Measurements from ENCODE around the gene MLST8.

The MLST8 gene

DNA sequence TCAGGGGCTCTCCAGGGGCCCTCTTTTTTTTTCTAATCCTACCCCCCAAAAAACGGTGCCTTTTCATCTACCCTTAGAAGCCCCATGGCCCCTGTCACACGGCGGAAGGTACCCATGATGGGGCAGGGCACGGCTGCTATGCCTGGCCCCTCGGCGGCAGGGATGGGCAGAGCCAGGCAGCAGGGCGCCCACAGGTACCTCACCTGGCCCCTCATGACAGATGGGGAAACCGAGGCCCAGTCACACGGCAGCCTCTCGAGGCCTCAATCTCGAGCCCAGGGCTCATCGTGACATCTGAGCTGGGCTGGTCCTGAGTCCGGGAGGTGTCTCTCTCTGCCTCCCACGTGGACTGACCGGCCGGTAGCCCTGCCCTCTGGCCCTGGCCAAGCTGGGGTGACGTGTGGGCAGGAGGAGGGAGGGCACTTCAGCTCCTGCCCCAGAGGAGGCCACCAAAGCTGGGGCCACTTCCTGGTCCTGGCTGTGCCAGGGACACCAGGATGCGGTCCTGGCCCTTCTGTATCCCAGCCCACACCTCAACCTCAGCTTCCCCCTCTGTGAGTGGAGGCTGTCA, 38.1 kb upstream of the MLST8 start:
- Mint-ChIP-seq H3K36me3 (ENCODE audit: low read depth) (peaks cover 6% of the 10 kb centered on the region), H3K4me3 (no peak overlapping the region), H3K27ac (no peak overlapping the region), H3K9me3 (no peaks in the 10 kb centered on the region), H3K4me1 (ENCODE audit: low read depth) (peaks cover 3% of the 10 kb centered on the region), H3K27me3 (no peaks in the 10 kb centered on the region)

DNA sequence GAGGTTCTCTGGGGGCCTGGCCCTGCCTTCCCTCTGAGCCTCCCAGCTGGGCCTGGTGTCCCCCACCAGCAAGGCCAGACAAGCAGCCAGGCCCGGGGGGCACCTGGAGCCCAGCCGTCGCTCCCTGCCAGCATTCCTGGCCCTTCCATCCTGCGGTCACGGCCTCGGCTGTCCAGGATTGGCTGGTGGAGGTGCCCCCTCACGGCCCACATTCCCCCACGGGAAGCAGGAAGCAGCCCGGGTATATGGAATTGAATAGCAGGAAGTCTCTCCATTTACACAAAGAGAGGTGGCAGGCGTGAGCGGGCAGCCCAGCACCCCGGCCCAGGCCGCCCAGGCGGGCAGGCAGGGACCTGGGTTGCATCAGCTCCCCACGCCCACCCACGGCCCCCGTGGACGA, 35.2 kb upstream of the MLST8 start:
- no peak overlapping the region for H3K4me3 Mint-ChIP-seq
- no peaks in the 10 kb centered on the region for H3K27me3 Mint-ChIP-seq
- no peaks in the 10 kb centered on the region for H3K9me3 Mint-ChIP-seq
- H3K27ac Mint-ChIP-seq, result no peak overlapping the region
- H3K36me3 Mint-ChIP-seq (ENCODE audit: low read depth), result peaks cover 15% of the 10 kb centered on the region
- no peaks in the 10 kb centered on the region for H3K4me1 Mint-ChIP-seq (ENCODE audit: low read depth)

DNA sequence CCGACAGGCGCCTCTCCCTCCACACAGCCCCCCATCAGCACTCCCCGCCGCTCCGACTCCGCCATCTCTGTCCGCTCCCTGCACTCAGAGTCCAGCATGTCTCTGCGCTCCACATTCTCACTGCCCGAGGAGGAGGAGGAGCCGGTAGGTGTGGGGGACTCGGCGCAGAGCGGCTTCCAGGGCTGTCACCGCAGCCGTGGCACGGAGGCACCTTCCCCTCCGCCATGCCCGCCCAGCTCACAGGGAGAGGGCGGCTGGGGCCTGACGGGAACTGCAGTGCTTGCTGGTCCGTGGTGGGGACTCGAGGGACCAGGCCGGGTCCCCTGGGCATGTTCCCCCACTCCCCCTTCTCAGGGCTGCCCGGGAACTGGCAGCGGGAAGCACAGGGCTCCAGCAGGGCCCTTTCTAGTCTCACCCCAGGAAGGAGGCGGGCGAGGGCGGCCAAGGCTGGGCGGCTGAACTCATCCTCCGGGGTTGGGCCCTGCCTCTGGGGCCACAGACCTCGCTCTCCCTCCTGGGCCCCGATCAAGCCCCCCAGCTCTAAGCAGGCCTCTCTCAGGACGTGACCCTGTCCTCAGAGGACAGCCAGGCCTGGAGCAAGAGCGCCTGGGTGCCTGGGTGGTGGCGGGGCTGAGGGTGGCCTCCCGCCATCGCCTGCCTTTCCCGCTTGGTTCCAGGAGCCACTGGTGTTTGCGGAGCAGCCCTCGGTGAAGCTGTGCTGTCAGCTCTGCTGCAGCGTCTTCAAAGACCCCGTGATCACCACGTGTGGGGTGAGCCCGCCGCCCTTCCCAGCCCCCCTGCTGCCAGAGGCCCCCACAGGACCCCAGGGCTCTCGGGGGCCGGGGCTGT, 34.4 kb upstream of the MLST8 start:
- Mint-ChIP-seq H3K36me3 (ENCODE audit: low read depth) (peaks cover 16% of the 10 kb centered on the region), H3K4me3 (no peak overlapping the region), H3K27ac (no peak overlapping the region), H3K27me3 (no peaks in the 10 kb centered on the region), H3K4me1 (ENCODE audit: low read depth) (no peaks in the 10 kb centered on the region), H3K9me3 (no peaks in the 10 kb centered on the region)

DNA sequence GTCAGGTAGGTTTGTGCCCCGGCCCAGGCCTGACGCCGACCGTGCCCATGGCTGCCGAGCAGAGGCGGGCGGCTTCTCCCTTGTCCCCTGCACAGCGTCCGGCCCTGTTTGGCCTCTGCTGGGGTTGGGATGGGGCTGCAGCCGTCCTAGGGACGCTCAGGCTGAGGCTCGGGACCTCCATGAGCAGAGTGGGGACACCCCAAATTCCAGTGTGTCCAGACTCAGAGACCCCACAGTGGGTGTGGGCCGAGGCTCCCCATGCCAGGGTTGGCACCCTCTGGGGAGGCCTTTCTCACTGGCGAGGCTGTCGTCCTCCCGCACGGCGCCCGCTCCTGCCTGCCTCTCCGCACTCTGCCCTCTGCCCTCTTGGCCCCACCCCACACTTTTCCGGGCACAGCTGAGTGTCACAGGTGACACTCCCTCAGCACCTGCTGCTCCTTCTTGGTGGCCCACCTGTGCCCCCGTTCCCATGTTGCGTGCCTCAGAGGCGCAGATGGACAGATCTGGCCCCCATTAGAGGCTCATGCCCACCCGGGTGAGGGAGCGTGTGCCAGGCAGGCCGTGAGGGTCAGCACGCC, 33.6 kb upstream of the MLST8 start:
- no peaks in the 10 kb centered on the region for H3K4me1 Mint-ChIP-seq (ENCODE audit: low read depth)
- no peak overlapping the region for H3K4me3 Mint-ChIP-seq
- no peaks in the 10 kb centered on the region for H3K27me3 Mint-ChIP-seq
- peaks cover 16% of the 10 kb centered on the region for H3K36me3 Mint-ChIP-seq (ENCODE audit: low read depth)
- no peaks in the 10 kb centered on the region for H3K9me3 Mint-ChIP-seq
- no peak overlapping the region for H3K27ac Mint-ChIP-seq

DNA sequence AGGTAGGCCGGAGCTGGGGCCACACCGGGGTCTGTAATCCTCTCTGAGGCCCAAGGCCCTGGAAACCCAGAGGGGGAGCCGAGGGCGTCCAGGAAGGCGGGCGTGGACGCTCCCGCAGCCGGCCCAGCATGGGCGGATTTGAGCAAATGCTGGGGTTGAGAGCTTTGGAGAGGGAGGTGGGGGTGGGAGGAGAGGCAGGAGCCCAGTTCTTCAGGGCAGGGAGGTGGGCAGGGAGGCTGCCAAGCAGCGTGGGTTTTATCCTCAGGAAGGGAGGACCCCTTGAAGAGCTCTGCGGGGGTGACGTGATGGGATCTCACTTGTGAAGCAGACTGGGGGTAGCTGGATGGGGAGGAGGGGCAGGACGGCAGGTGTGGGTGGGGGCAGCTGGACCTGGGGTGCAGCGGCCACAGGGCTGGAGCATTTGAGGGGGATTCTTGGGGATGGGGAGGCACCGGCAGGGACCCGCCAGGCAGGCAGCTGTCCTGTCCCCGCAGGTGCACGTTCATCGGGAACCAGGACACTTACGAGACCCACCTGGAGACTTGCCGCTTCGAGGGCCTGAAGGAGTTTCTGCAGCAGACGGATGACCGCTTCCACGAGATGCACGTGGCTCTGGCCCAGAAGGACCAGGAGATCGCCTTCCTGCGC, 32.4 kb upstream of the MLST8 start:
- H3K27me3 Mint-ChIP-seq, result no peaks in the 10 kb centered on the region
- H3K27ac Mint-ChIP-seq, result no peak overlapping the region
- H3K4me3 Mint-ChIP-seq, result no peak overlapping the region
- H3K4me1 Mint-ChIP-seq (ENCODE audit: low read depth), result no peaks in the 10 kb centered on the region
- peaks cover 16% of the 10 kb centered on the region for H3K36me3 Mint-ChIP-seq (ENCODE audit: low read depth)
- no peaks in the 10 kb centered on the region for H3K9me3 Mint-ChIP-seq

DNA sequence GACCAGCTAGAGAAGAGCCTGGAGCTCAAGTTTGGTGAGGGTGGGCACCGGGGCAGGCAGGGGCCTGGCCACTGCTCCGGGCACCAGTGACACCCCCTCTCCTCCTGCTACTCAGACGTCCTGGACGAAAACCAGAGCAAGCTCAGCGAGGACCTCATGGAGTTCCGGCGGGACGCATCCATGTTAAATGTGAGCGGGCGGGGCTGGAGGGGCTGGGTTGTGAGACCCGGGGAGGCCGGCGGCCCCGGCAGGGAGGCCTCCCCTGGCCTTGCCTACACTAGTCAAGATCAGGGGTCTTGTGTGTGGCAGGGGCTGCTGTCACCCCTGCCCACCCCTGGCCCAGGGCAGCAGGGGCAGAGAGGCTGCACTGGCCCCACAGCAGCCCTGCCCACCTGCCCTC, 31.9 kb upstream of the MLST8 start:
- H3K27me3 Mint-ChIP-seq, result no peaks in the 10 kb centered on the region
- no peaks in the 10 kb centered on the region for H3K4me1 Mint-ChIP-seq (ENCODE audit: low read depth)
- no peak overlapping the region for H3K27ac Mint-ChIP-seq
- H3K36me3 Mint-ChIP-seq (ENCODE audit: low read depth), result peaks cover 16% of the 10 kb centered on the region
- H3K4me3 Mint-ChIP-seq, result no peak overlapping the region
- no peaks in the 10 kb centered on the region for H3K9me3 Mint-ChIP-seq

DNA sequence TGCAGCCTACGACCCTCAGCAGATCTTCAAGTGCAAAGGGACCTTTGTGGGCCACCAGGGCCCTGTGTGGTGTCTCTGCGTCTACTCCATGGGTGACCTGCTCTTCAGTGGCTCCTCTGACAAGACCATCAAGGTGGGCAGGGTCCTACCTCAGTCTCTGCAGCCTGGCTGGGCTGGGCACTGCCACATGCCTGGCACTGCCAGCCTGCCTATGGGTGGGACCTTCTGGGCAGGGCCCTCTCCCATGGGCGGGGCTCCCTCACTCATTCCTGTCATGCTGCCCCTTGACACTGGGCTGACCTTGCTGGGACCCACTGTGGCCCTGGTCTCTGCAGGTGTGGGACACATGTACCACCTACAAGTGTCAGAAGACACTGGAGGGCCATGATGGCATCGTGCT, 31.3 kb upstream of the MLST8 start:
- H3K27ac Mint-ChIP-seq, result no peak overlapping the region
- no peaks in the 10 kb centered on the region for H3K27me3 Mint-ChIP-seq
- H3K36me3 Mint-ChIP-seq (ENCODE audit: low read depth), result peaks cover 16% of the 10 kb centered on the region
- H3K9me3 Mint-ChIP-seq, result no peaks in the 10 kb centered on the region
- no peaks in the 10 kb centered on the region for H3K4me1 Mint-ChIP-seq (ENCODE audit: low read depth)
- H3K4me3 Mint-ChIP-seq, result no peak overlapping the region

DNA sequence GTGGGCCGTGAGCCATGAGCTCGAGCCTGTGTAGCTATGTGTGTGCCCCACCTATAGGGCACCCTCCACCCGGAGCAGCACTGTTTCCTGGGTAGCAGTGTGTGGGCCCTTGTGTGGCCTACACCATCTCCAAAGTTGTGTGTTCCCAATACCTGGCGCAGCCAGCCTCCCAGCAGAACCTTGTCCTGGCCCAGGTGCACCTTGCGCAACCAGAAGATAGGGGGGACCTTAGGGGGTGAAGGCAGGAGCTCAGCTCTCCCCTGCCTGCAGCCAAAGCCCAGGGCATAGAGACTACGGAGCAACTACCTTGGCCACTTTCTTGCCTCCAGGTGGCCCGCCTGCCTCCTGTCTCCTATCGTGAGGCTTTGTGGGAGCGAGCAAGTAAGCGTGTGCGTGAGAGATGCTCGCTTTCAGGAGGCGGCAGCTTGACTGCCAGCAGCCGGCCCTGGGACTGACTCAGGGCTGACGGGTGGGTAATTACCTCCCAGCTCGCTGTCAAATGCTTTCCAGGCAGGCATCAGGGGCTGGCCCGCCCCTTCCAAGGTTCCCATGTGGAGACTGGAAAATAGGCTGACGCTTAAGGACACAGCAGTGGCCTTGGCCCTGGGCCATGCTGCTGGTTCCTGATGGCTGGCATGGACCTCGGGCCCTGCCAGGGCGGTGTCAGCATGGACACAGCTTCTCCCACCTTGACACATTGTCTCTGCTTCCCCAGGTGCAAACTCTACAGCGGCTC, 30.7 kb upstream of the MLST8 start:
- Mint-ChIP-seq H3K4me3 (no peak overlapping the region), H3K27ac (no peak overlapping the region), H3K9me3 (no peaks in the 10 kb centered on the region), H3K4me1 (ENCODE audit: low read depth) (no peaks in the 10 kb centered on the region), H3K27me3 (no peaks in the 10 kb centered on the region), H3K36me3 (ENCODE audit: low read depth) (peaks cover 16% of the 10 kb centered on the region)

DNA sequence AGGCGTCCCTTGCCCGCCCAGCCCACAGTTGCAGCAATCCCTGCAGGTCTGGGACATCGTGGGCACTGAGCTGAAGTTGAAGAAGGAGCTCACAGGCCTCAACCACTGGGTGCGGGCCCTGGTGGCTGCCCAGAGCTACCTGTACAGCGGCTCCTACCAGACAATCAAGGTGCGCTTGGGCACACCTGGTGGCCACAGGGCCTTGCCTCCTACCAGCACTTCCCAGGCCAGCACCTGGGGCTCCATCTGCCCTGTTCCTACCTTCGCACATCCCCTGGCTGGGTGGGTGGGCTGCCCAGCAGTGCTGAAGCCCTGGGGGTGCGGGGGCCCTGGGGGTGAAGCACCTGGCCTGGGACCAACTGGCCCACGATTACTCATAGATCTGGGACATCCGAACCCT, 29.8 kb upstream of the MLST8 start:
- Mint-ChIP-seq H3K4me3 (no peak overlapping the region), H3K27ac (no peak overlapping the region), H3K4me1 (ENCODE audit: low read depth) (no peaks in the 10 kb centered on the region), H3K36me3 (ENCODE audit: low read depth) (peaks cover 16% of the 10 kb centered on the region), H3K9me3 (no peaks in the 10 kb centered on the region), H3K27me3 (no peaks in the 10 kb centered on the region)

DNA sequence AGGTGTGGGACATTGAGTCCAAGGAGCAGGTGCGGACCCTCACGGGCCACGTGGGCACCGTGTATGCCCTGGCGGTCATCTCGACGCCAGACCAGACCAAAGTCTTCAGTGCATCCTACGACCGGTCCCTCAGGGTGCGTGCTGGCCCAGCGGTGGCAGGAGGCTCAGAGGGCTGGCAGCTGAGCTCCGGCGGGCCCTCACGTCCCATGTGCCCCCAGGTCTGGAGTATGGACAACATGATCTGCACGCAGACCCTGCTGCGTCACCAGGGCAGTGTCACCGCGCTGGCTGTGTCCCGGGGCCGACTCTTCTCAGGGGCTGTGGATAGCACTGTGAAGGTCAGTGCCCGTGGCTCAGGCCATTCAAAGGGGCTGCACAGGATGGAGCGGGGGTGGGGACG, 29.2 kb upstream of the MLST8 start:
- Mint-ChIP-seq H3K9me3 (no peaks in the 10 kb centered on the region), H3K27ac (no peak overlapping the region), H3K36me3 (ENCODE audit: low read depth) (peaks cover 16% of the 10 kb centered on the region), H3K4me3 (no peak overlapping the region), H3K27me3 (no peaks in the 10 kb centered on the region), H3K4me1 (ENCODE audit: low read depth) (no peaks in the 10 kb centered on the region)

DNA sequence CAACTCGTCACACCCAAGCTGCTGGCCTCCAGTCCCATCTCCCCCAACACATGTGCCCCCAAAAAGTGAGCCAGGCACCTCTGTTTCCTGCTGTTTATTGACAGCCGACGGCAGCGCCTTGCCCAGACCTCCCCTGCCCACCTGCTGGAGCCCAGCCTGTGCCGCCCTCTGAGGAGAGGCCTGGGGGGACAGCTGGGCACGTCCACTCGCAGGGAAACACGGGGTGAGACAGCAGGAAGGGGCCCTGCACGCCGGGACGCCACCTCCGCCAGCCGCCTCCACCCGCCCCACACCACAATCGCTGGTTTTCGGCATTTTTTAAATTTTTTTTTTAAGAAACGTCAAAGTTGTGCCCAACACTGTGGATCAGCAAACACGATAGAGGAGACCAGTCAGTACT, 28.2 kb upstream of the MLST8 start:
- Mint-ChIP-seq H3K27ac (no peak overlapping the region), H3K27me3 (no peaks in the 10 kb centered on the region)

DNA sequence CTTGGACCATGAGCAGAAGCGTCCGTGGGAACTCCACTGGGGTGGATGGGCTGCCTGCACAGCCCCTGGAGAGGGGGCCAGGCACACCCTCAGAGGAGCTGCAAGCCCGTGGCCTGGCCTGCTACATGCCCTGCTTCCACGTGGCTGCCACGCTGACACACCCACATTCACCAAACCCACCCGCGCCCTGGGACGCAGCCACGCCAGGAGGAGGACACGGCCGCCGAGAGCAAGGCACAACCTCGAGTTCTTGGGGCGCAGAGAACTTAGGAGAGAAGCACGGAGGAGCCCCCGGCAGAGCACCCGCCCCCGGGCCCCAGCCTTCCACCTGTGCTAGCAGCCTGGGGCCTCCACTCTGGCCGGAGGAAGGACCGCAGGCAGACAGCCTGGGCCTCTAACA, 27.7 kb upstream of the MLST8 start:
- H3K4me1 Mint-ChIP-seq (ENCODE audit: low read depth), result no peaks in the 10 kb centered on the region
- peaks cover 16% of the 10 kb centered on the region for H3K36me3 Mint-ChIP-seq (ENCODE audit: low read depth)
- H3K4me3 Mint-ChIP-seq, result no peak overlapping the region
- H3K9me3 Mint-ChIP-seq, result no peaks in the 10 kb centered on the region
- no peaks in the 10 kb centered on the region for H3K27me3 Mint-ChIP-seq
- no peak overlapping the region for H3K27ac Mint-ChIP-seq

More for the DNA sequence above, 28.2 kb upstream of the MLST8 start:
- no peak overlapping the region for H3K4me3 Mint-ChIP-seq
- H3K9me3 Mint-ChIP-seq, result no peaks in the 10 kb centered on the region
- no peaks in the 10 kb centered on the region for H3K4me1 Mint-ChIP-seq (ENCODE audit: low read depth)
- H3K36me3 Mint-ChIP-seq (ENCODE audit: low read depth), result peaks cover 16% of the 10 kb centered on the region

DNA sequence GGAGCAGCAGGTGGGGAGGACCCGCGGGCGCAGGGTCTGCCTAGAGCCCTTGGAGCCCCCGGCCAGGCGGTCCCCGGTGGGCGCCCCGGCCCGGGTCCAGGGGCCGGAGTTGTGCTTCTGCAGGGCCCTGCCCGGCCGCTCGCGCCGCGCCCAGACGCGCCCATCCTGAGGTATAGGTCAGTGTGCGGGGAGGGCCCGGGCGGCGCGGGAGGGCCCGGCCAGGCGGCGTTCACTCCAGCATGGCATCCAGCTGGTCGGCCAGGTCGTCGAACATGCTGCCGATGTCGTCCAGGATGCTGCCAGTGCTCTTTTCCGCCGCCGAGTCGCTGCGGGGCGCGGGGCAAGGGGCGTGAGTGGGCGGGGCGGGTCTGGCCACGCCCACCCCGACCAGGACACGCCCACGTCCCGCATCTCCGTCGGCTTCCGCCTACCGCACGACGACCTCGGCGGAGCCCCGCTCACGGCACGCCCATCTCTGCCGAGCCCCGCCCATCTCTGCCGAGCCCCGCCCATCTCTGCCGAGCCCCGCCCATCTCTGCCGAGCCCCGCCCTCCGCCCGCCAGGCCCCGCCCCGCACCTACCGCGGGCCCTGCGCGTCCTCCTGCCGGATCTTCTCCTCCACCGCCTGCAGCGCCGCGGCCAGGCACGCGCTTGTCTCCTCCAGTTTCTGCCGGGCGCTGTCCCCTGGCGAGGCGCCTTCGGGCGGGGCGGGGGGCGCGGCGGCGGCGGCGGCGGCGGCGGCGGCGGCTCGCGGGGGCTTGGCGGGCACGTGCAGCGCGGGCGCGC, 26.7 kb upstream of the MLST8 start:
- Mint-ChIP-seq H3K36me3 (ENCODE audit: low read depth) (peaks cover 16% of the 10 kb centered on the region), H3K4me3 (no peak overlapping the region), H3K27me3 (no peaks in the 10 kb centered on the region), H3K4me1 (ENCODE audit: low read depth) (no peaks in the 10 kb centered on the region), H3K9me3 (no peaks in the 10 kb centered on the region), H3K27ac (no peak overlapping the region)

DNA sequence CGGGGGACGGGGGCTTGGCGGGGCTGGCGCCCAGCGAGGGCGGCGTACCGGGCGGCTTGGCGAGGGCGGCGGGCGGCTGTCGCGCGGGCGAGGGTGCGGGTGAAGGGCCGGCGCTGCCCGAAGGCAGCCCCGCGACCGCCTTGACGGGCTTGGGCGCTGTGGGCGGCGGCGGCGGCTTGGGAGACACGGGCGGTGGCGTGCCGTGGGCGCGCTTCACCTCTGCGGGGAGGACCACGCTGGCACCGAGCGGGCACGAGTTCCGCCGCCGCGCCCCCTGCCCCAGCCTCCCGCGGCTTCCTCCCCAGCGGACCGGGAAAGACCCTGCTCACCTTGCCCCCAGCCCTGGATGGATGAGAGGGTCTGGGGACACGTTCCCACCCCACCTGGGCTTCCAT, 26.1 kb upstream of the MLST8 start:
- H3K4me1 Mint-ChIP-seq (ENCODE audit: low read depth), result no peaks in the 10 kb centered on the region
- no peaks in the 10 kb centered on the region for H3K27me3 Mint-ChIP-seq
- H3K36me3 Mint-ChIP-seq (ENCODE audit: low read depth), result peaks cover 13% of the 10 kb centered on the region
- no peak overlapping the region for H3K4me3 Mint-ChIP-seq
- H3K9me3 Mint-ChIP-seq, result no peaks in the 10 kb centered on the region
- H3K27ac Mint-ChIP-seq, result no peak overlapping the region

Measured in stimulated activated naive CD8-positive, alpha-beta T cell treated with anti-CD3 and anti-CD28 coated beads, Interleukin-15, Interleukin-2, amounts not matched to agents 100 ng/mL and 50 ng/mL, for 24 hours (primary cell).